AG08395 (cell line): ENCODE data around the gene PPIB.

Experiments
- DNase-seq: peaks from one replicate; pipeline ENCODE4 v3.0.0; 2012; ENCODE audit warnings: mixed read lengths, low spot score

Gene PPIB

GRCh38 chr15:64158363-64159134, 4.3 kb downstream of the PPIB start:
- no peak for DNase-seq

GRCh38 chr15:64157599-64158125, 5.2 kb downstream of the PPIB start:
- no peak for DNase-seq

GRCh38 chr15:64156652-64157331, 6.0 kb downstream of the PPIB start:
- DNase-seq, result no peak

- no peak for DNase-seq
Observed at GRCh38 chr15:64155802-64156651, 6.8 kb downstream of the PPIB start.

GRCh38 chr15:64153480-64154367, 9.1 kb downstream of the PPIB start:
- DNase-seq, result peak; percentile 95

- DNase-seq, result peak; percentile 13
Observed at GRCh38 chr15:64152507-64153387, 10.1 kb downstream of the PPIB start.

GRCh38 chr15:64151727-64152506, 10.9 kb downstream of the PPIB start, which contains the start of gene SNX22:
Gene SNX22 (plus strand): TSS chr15:64151731. CDS start chr15:64151776, 45 bp downstream.
- DNase-seq, result no peak

GRCh38 chr15:64149893-64150578, 12.8 kb downstream of the PPIB start:
- no peak for DNase-seq

- DNase-seq, result no peak
Observed at GRCh38 chr15:64149424-64149823, 13.4 kb downstream of the PPIB start.

GRCh38 chr15:64148581-64148980, 14.2 kb downstream of the PPIB start:
- no peak for DNase-seq

- DNase-seq, result no peak
Observed at GRCh38 chr15:64148168-64148567, 14.7 kb downstream of the PPIB start.

GRCh38 chr15:64146885-64147681, 15.7 kb downstream of the PPIB start:
- no peak for DNase-seq

- no peak for DNase-seq
Observed at GRCh38 chr15:64146520-64146884, 16.3 kb downstream of the PPIB start.

- DNase-seq, result no peak
Observed at GRCh38 chr15:64146041-64146440, 16.8 kb downstream of the PPIB start.

- no peak for DNase-seq
Observed at GRCh38 chr15:64144565-64145281, 18.1 kb downstream of the PPIB start.

- DNase-seq, result no peak
Observed at GRCh38 chr15:64144192-64144564, 18.6 kb downstream of the PPIB start.

- DNase-seq, result no peak
Observed at GRCh38 chr15:64143276-64143675, 19.5 kb downstream of the PPIB start.
